Stimulated activated CD8-positive, alpha-beta memory T cell treated with anti-CD3 and anti-CD28 coated beads, Interleukin-15, amount 100 ng/mL, for 1 hour (primary cell): ENCODE data around the gene ARHGAP25.
A peak's percentile ranks its signal among the peaks of the same experiment; 100 is the strongest.

Experiments used
- DNase-seq: peaks from one replicate; pipeline ENCODE4 v3.0.0-alpha.2; 2020; ENCODE audit warnings: low read depth

Gene ARHGAP25

GRCh38 chr2:68832233-68832869 lies 97.7 kb downstream of the ARHGAP25 start:
- peak; percentile 14 for DNase-seq

GRCh38 chr2:68833162-68833561 lies 98.6 kb downstream of the ARHGAP25 start:
- no peak for DNase-seq

GRCh38 chr2:68834737-68835376 lies 100.2 kb downstream of the ARHGAP25 start:
- no peak for DNase-seq

GRCh38 chr2:68835621-68836020 lies 101.0 kb downstream of the ARHGAP25 start:
- DNase-seq = no peak

- peak; percentile 46 for DNase-seq
Measured at GRCh38 chr2:68837164-68837860, 102.7 kb downstream of the ARHGAP25 start.

- DNase-seq = no peak
Measured at GRCh38 chr2:68837861-68838341, 103.3 kb downstream of the ARHGAP25 start.

GRCh38 chr2:68838641-68839040 lies 104.0 kb downstream of the ARHGAP25 start:
- no peak for DNase-seq

- DNase-seq = no peak
Measured at GRCh38 chr2:68839260-68839833, 104.7 kb downstream of the ARHGAP25 start.

- no peak for DNase-seq
Measured at GRCh38 chr2:68845043-68845442, 110.4 kb downstream of the ARHGAP25 start.

GRCh38 chr2:68846091-68846490 lies 111.5 kb downstream of the ARHGAP25 start:
- no peak for DNase-seq

GRCh38 chr2:68847751-68848150 lies 113.1 kb downstream of the ARHGAP25 start:
- no peak for DNase-seq

- DNase-seq = no peak
Measured at GRCh38 chr2:68849579-68850030, 115.0 kb downstream of the ARHGAP25 start.

GRCh38 chr2:68850524-68850923 lies 115.9 kb downstream of the ARHGAP25 start:
- no peak for DNase-seq

GRCh38 chr2:68853035-68853434 lies 118.4 kb downstream of the ARHGAP25 start:
- DNase-seq = no peak

- no peak for DNase-seq
Measured at GRCh38 chr2:68853915-68854314, 119.3 kb downstream of the ARHGAP25 start.

- DNase-seq = no peak
Measured at GRCh38 chr2:68854476-68854875, 119.9 kb downstream of the ARHGAP25 start.

- DNase-seq = no peak
Measured at GRCh38 chr2:68855550-68855949, 120.9 kb downstream of the ARHGAP25 start.

GRCh38 chr2:68857202-68857845 lies 122.7 kb downstream of the ARHGAP25 start:
- no peak for DNase-seq

GRCh38 chr2:68857855-68858456 lies 123.3 kb downstream of the ARHGAP25 start:
- no peak for DNase-seq

- DNase-seq = no peak
Measured at GRCh38 chr2:68860111-68860510, 125.5 kb downstream of the ARHGAP25 start.

- no peak for DNase-seq
Measured at GRCh38 chr2:68861330-68861729, 126.7 kb downstream of the ARHGAP25 start.

GRCh38 chr2:68862889-68863288 lies 128.3 kb downstream of the ARHGAP25 start:
- DNase-seq = no peak
